ENCODE data around the gene PAMR1.

The PAMR1 gene

GRCh38 chr11:35425603-35426212 is 99.7 kb downstream of the PAMR1 start:
- DNase-seq (ENCODE audit: low read depth, low spot score): no peak
- H3K4me1 ChIP-seq (ENCODE audit: insufficient read depth, insufficient read length): no peaks in the 10 kb centered on the region
- H3K9me3 ChIP-seq (ENCODE audit: insufficient read depth, low read length): no peaks in the 10 kb centered on the region
- TF ChIP-seq YY1 (IDR thresholded peaks at IDR 0.05; ENCODE audit: insufficient read depth, insufficient read length) (no peak), ZNF274 (IDR thresholded peaks at IDR 0.05; ENCODE audit: low read depth, low read length) (no peak), SUZ12 (IDR thresholded peaks at IDR 0.05; ENCODE audit: extremely low read depth, insufficient read depth, insufficient read length) (no peak)
- H3K4me3 ChIP-seq (ENCODE audit: insufficient read length, low read depth): no peak overlapping the region
- H3K36me3 ChIP-seq (ENCODE audit: insufficient read depth, insufficient read length, low read length): no peaks in the 10 kb centered on the region
- peaks cover 17% of the 10 kb centered on the region for H3K27me3 ChIP-seq (ENCODE audit: insufficient read depth, insufficient read length)
- no peak overlapping the region for H3K9ac ChIP-seq (ENCODE audit: insufficient read length, low read depth)

- no peaks in the 10 kb centered on the region for H3K4me1 ChIP-seq (ENCODE audit: insufficient read depth, insufficient read length)
- peaks cover 30% of the 10 kb centered on the region for H3K27me3 ChIP-seq (ENCODE audit: insufficient read depth, insufficient read length)
- no peak for DNase-seq (ENCODE audit: low read depth, low spot score)
- no peaks in the 10 kb centered on the region for H3K36me3 ChIP-seq (ENCODE audit: insufficient read depth, insufficient read length, low read length)
- no peak overlapping the region for H3K9ac ChIP-seq (ENCODE audit: insufficient read length, low read depth)
- H3K4me3 ChIP-seq (ENCODE audit: insufficient read length, low read depth): no peak overlapping the region
- TF ChIP-seq YY1 (IDR thresholded peaks at IDR 0.05; ENCODE audit: insufficient read depth, insufficient read length) (no peak), SUZ12 (IDR thresholded peaks at IDR 0.05; ENCODE audit: extremely low read depth, insufficient read depth, insufficient read length) (no peak), ZNF274 (IDR thresholded peaks at IDR 0.05; ENCODE audit: low read depth, low read length) (no peak)
- no peaks in the 10 kb centered on the region for H3K9me3 ChIP-seq (ENCODE audit: insufficient read depth, low read length)
Observed at GRCh38 chr11:35424157-35424940, 101.1 kb downstream of the PAMR1 start.

GRCh38 chr11:35420371-35420770 is 105.0 kb downstream of the PAMR1 start:
- no peaks in the 10 kb centered on the region for H3K4me1 ChIP-seq (ENCODE audit: insufficient read depth, insufficient read length)
- H3K27me3 ChIP-seq (ENCODE audit: insufficient read depth, insufficient read length): peaks cover 65% of the 10 kb centered on the region
- peak overlapping the region; percentile 67 for H3K4me3 ChIP-seq (ENCODE audit: insufficient read length, low read depth)
- H3K9ac ChIP-seq (ENCODE audit: insufficient read length, low read depth): peak overlapping the region; percentile 64
- no peaks in the 10 kb centered on the region for H3K9me3 ChIP-seq (ENCODE audit: insufficient read depth, low read length)
- no peak for TF ChIP-seq ZNF274 (IDR thresholded peaks at IDR 0.05; ENCODE audit: low read depth, low read length)
- TF ChIP-seq YY1 (IDR thresholded peaks at IDR 0.05; ENCODE audit: insufficient read depth, insufficient read length): no peak
- no peak for TF ChIP-seq SUZ12 (IDR thresholded peaks at IDR 0.05; ENCODE audit: extremely low read depth, insufficient read depth, insufficient read length)
- H3K36me3 ChIP-seq (ENCODE audit: insufficient read depth, insufficient read length, low read length): no peaks in the 10 kb centered on the region
- DNase-seq (ENCODE audit: low read depth, low spot score): no peak

GRCh38 chr11:35419830-35420333 is 105.5 kb downstream of the PAMR1 start:
- Histone ChIP-seq H3K27me3 (ENCODE audit: insufficient read depth, insufficient read length) (peaks cover 69% of the 10 kb centered on the region), H3K36me3 (ENCODE audit: insufficient read depth, insufficient read length, low read length) (no peaks in the 10 kb centered on the region), H3K4me3 (ENCODE audit: insufficient read length, low read depth) (peak overlapping the region; percentile 67), H3K9ac (ENCODE audit: insufficient read length, low read depth) (peak overlapping the region; percentile 77), H3K9me3 (ENCODE audit: insufficient read depth, low read length) (no peaks in the 10 kb centered on the region), H3K4me1 (ENCODE audit: insufficient read depth, insufficient read length) (no peaks in the 10 kb centered on the region)
- TF ChIP-seq SUZ12 (IDR thresholded peaks at IDR 0.05; ENCODE audit: extremely low read depth, insufficient read depth, insufficient read length) (no peak), YY1 (IDR thresholded peaks at IDR 0.05; ENCODE audit: insufficient read depth, insufficient read length) (no peak), ZNF274 (IDR thresholded peaks at IDR 0.05; ENCODE audit: low read depth, low read length) (no peak)
- no peak for DNase-seq (ENCODE audit: low read depth, low spot score)

GRCh38 chr11:35419184-35419829 is 106.1 kb downstream of the PAMR1 start, which contains the start of gene SLC1A2:
SLC1A2 (minus strand) TSS chr11:35419558; CDS start chr11:35418966, 592 bp downstream.
- no peak for TF ChIP-seq SUZ12 (IDR thresholded peaks at IDR 0.05; ENCODE audit: extremely low read depth, insufficient read depth, insufficient read length)
- no peak for TF ChIP-seq YY1 (IDR thresholded peaks at IDR 0.05; ENCODE audit: insufficient read depth, insufficient read length)
- DNase-seq (ENCODE audit: low read depth, low spot score): no peak
- Histone ChIP-seq H3K9ac (ENCODE audit: insufficient read length, low read depth) (peak within 1 kb of the TSS; percentile 77), H3K27me3 (ENCODE audit: insufficient read depth, insufficient read length) (peaks cover 73% of the 10 kb centered on the region), H3K4me3 (ENCODE audit: insufficient read length, low read depth) (peak within 1 kb of the TSS; percentile 67), H3K9me3 (ENCODE audit: insufficient read depth, low read length) (no peaks in the 10 kb centered on the region), H3K4me1 (ENCODE audit: insufficient read depth, insufficient read length) (no peaks in the 10 kb centered on the region), H3K36me3 (ENCODE audit: insufficient read depth, insufficient read length, low read length) (no peaks in the 10 kb centered on the region)

- TF ChIP-seq SUZ12 (IDR thresholded peaks at IDR 0.05; ENCODE audit: extremely low read depth, insufficient read depth, insufficient read length): no peak
Observed at GRCh38 chr11:35418282-35419183, 106.9 kb downstream of the PAMR1 start.

More at GRCh38 chr11:35418282-35419183, 106.9 kb downstream of the PAMR1 start:
- H3K27me3 ChIP-seq (ENCODE audit: insufficient read depth, insufficient read length): peaks cover 73% of the 10 kb centered on the region
- H3K4me1 ChIP-seq (ENCODE audit: insufficient read depth, insufficient read length): no peaks in the 10 kb centered on the region
- no peaks in the 10 kb centered on the region for H3K9me3 ChIP-seq (ENCODE audit: insufficient read depth, low read length)
- H3K4me3 ChIP-seq (ENCODE audit: insufficient read length, low read depth): peak overlapping the region; percentile 67
- H3K36me3 ChIP-seq (ENCODE audit: insufficient read depth, insufficient read length, low read length): no peaks in the 10 kb centered on the region
- no peak for DNase-seq (ENCODE audit: low read depth, low spot score)
- H3K9ac ChIP-seq (ENCODE audit: insufficient read length, low read depth): peak overlapping the region; percentile 72

Data from NT2/D1 (cell line).